HepG2 (cell line): Measurements from ENCODE around the gene DLG5.

Experiments used
- CREB1 ChIP-seq, 2 experiments: fragments of 450-650 bp in 1 of 2; IDR thresholded peaks; 2 replicates each; pipeline ENCODE4 v1.6.1; 2016 to 2017; ENCODE audit warnings: control low read depth in 1 of 2, mild to moderate bottlenecking in 1 of 2, missing compliant biosample characterization in 1 of 2, missing genetic modification characterization in 1 of 2
- CREM ChIP-seq, 2 experiments: sonication (generic) in 1 of 2; formaldehyde crosslinking in 1 of 2; IDR thresholded peaks; 2 replicates each; pipeline versions ENCODE4 v1.4.0 to v1.6.1; 2016 to 2020; ENCODE audit warnings: antibody characterized with exemption in 1 of 2, mild to moderate bottlenecking in 1 of 2, missing genetic modification reagents in 1 of 2
- ELF3 ChIP-seq: IDR thresholded peaks from 2 replicates; pipeline ENCODE4 v1.6.1; 2016; ENCODE audit warnings: missing genetic modification reagents, missing compliant biosample characterization
- ETV5 ChIP-seq: IDR thresholded peaks from 2 replicates; pipeline ENCODE4 v1.6.1; 2018; ENCODE audit warnings: missing biosample characterization, missing genetic modification reagents, inconsistent platforms, borderline replicate concordance
- MTA3 ChIP-seq: sonication (generic); formaldehyde crosslinking; IDR thresholded peaks from 2 replicates; pipeline ENCODE4 v1.4.0; 2020; ENCODE audit warnings: missing genetic modification reagents
- POLR2A ChIP-seq, 2 experiments: IDR thresholded peaks; 2 replicates each; pipeline ENCODE4 v1.6.1; 2011; ENCODE audit warnings: low read depth in 2 of 2, low read length in 2 of 2, mild to moderate bottlenecking in 1 of 2, moderate library complexity in 1 of 2; ENCODE audit not compliant: insufficient read depth in 1 of 2
- POLR2AphosphoS5 ChIP-seq: IDR thresholded peaks from 2 replicates; pipeline ENCODE4 v1.6.1; 2012; ENCODE audit warnings: low read depth, low read length
- TCF7 ChIP-seq: sonication (generic); IDR thresholded peaks from 2 replicates; pipeline ENCODE4 v1.6.1; 2016; ENCODE audit warnings: antibody characterized with exemption, low read depth
- ZNF546 ChIP-seq: sonication (generic); formaldehyde crosslinking; conservative IDR thresholded peaks from 2 replicates; pipeline ENCODE4 v1.8.1; 2023; ENCODE audit warnings: mild to moderate bottlenecking, missing genetic modification reagents
- TF ChIP-seq, protein P1 (sequence below): IDR thresholded peaks from 2 replicates; pipeline ENCODE4 v1.6.1; 2016; ENCODE audit warnings: low read depth, missing genetic modification reagents, missing compliant biosample characterization
- TF ChIP-seq, protein P2 (sequence below): sonication (generic); formaldehyde crosslinking; IDR thresholded peaks from 2 replicates; pipeline ENCODE4 v1.5.0; 2020; ENCODE audit warnings: mild to moderate bottlenecking, missing genetic modification reagents, moderate library complexity

DNA sequence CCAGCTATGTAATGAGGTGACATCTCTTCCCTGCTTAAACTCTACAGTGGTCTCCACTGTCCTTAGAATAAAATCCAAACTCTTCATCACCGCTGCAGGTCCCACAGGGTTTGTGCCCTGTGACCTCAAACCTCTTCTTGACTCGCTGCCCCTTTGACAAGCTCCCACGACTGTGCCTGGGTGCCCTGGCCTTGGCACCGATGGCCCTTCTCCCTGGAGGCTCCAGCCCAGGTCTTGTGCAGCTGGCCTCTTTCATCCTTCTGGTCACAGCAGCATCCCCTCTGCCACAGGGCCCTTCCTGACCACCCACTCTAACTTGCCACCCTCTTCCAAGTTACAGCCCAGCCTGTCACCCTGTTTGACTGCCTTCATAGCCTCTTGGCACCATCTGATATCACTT is 108.2 kb downstream of the DLG5 start:
- no peak for TF ChIP-seq MTA3 (CRISPR knock-in tag)
- TF ChIP-seq ETV5 (CRISPR knock-in tag) = no peak
- TF ChIP-seq TCF7 = no peak
- TF ChIP-seq POLR2A (IDR thresholded peaks at IDR 0.05; ENCODE audit: insufficient read depth in 1 of 2, low read depth in 2 of 2, low read length in 2 of 2) = no peak
- no peak for TF ChIP-seq POLR2AphosphoS5
- TF ChIP-seq, protein P1, sequence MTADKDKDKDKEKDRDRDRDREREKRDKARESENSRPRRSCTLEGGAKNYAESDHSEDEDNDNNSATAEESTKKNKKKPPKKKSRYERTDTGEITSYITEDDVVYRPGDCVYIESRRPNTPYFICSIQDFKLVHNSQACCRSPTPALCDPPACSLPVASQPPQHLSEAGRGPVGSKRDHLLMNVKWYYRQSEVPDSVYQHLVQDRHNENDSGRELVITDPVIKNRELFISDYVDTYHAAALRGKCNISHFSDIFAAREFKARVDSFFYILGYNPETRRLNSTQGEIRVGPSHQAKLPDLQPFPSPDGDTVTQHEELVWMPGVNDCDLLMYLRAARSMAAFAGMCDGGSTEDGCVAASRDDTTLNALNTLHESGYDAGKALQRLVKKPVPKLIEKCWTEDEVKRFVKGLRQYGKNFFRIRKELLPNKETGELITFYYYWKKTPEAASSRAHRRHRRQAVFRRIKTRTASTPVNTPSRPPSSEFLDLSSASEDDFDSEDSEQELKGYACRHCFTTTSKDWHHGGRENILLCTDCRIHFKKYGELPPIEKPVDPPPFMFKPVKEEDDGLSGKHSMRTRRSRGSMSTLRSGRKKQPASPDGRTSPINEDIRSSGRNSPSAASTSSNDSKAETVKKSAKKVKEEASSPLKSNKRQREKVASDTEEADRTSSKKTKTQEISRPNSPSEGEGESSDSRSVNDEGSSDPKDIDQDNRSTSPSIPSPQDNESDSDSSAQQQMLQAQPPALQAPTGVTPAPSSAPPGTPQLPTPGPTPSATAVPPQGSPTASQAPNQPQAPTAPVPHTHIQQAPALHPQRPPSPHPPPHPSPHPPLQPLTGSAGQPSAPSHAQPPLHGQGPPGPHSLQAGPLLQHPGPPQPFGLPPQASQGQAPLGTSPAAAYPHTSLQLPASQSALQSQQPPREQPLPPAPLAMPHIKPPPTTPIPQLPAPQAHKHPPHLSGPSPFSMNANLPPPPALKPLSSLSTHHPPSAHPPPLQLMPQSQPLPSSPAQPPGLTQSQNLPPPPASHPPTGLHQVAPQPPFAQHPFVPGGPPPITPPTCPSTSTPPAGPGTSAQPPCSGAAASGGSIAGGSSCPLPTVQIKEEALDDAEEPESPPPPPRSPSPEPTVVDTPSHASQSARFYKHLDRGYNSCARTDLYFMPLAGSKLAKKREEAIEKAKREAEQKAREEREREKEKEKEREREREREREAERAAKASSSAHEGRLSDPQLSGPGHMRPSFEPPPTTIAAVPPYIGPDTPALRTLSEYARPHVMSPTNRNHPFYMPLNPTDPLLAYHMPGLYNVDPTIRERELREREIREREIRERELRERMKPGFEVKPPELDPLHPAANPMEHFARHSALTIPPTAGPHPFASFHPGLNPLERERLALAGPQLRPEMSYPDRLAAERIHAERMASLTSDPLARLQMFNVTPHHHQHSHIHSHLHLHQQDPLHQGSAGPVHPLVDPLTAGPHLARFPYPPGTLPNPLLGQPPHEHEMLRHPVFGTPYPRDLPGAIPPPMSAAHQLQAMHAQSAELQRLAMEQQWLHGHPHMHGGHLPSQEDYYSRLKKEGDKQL (CRISPR knock-in tag) = no peak
- TF ChIP-seq ZNF546 (CRISPR knock-in tag) = no peak
- TF ChIP-seq, protein P2, sequence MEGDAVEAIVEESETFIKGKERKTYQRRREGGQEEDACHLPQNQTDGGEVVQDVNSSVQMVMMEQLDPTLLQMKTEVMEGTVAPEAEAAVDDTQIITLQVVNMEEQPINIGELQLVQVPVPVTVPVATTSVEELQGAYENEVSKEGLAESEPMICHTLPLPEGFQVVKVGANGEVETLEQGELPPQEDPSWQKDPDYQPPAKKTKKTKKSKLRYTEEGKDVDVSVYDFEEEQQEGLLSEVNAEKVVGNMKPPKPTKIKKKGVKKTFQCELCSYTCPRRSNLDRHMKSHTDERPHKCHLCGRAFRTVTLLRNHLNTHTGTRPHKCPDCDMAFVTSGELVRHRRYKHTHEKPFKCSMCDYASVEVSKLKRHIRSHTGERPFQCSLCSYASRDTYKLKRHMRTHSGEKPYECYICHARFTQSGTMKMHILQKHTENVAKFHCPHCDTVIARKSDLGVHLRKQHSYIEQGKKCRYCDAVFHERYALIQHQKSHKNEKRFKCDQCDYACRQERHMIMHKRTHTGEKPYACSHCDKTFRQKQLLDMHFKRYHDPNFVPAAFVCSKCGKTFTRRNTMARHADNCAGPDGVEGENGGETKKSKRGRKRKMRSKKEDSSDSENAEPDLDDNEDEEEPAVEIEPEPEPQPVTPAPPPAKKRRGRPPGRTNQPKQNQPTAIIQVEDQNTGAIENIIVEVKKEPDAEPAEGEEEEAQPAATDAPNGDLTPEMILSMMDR (CRISPR knock-in tag) = no peak
- TF ChIP-seq CREM (IDR thresholded peaks at IDR 0.05) = no peak
- TF ChIP-seq CREM (CRISPR knock-in tag; IDR thresholded peaks at IDR 0.05) = no peak
- no peak for TF ChIP-seq ELF3 (CRISPR knock-in tag)
- no peak for TF ChIP-seq CREB1 (IDR thresholded peaks at IDR 0.05)
- TF ChIP-seq CREB1 (CRISPR knock-in tag; IDR thresholded peaks at IDR 0.05) = no peak
